ENCODE data around the gene TNIK.

GRCh38 chr3:171249245-171249644 is 211.0 kb downstream of the TNIK start:
- TF ChIP-seq POLR2A (IDR thresholded peaks at IDR 0.05; ENCODE audit: low read depth, low read length) = no peak
- no peak for TF ChIP-seq TAF1 (IDR thresholded peaks at IDR 0.05; ENCODE audit: low read depth, low read length)
- no peak for TF ChIP-seq POLR2AphosphoS5 (IDR thresholded peaks at IDR 0.05; ENCODE audit: low read depth, low read length)
- no peak for TF ChIP-seq POU2F2 (IDR thresholded peaks at IDR 0.05; ENCODE audit: low read depth, low read length)

Measured in GM12891 (cell line).